GM23338 (cell line): ENCODE results near the gene SRSF7. TPM values are rescaled to one million over a fixed set of nuclear protein-coding genes. Genes with fewer than 3 reads are reported as not detected.

ENCODE experiments used
- ATAC-seq: fragments of 200-7000 bp; cut with Tn5 transposase; 3 replicates; pipeline ENCODE4 v1.9.1; 2020
- DNase-seq: peaks from one replicate; pipeline ENCODE4 v3.0.0-alpha.2; 2015; ENCODE audit warnings: low spot score
- H2AFZ ChIP-seq: fragments of 200-600 bp; sonication (generic); 2 replicates; pipeline ENCODE4 v1.8.0; 2016; ENCODE audit warnings: antibody characterized with exemption, mild to moderate bottlenecking, moderate library complexity
- H3F3A ChIP-seq: fragments of 200-600 bp; sonication (generic); replicated peaks from 2 replicates; pipeline ENCODE4 v1.8.0; 2017; ENCODE audit warnings: antibody characterized with exemption, mixed run types, low read depth
- H3K27ac ChIP-seq: fragments of 200-600 bp; sonication (generic); 2 replicates; pipeline ENCODE4 v1.6.1; 2016; ENCODE audit warnings: low read depth
- H3K27me3 ChIP-seq: fragments of 200-600 bp; sonication (generic); 2 replicates; pipeline ENCODE4 v1.8.0; 2016; ENCODE audit warnings: mild to moderate bottlenecking, mixed run types, moderate library complexity; ENCODE audit not compliant: insufficient read depth
- H3K36me3 ChIP-seq: fragments of 200-600 bp; sonication (generic); 2 replicates; pipeline ENCODE4 v1.8.0; 2016; ENCODE audit warnings: mild to moderate bottlenecking; ENCODE audit not compliant: insufficient read depth
- H3K4me1 ChIP-seq: fragments of 200-600 bp; sonication (generic); 2 replicates; pipeline ENCODE4 v1.8.0; 2016; ENCODE audit warnings: mild to moderate bottlenecking, moderate library complexity; ENCODE audit not compliant: insufficient read depth
- H3K4me2 ChIP-seq: fragments of 200-600 bp; sonication (generic); 2 replicates; pipeline ENCODE4 v1.7.1; 2017; ENCODE audit warnings: mixed run types
- H3K4me3 ChIP-seq: fragments of 200-600 bp; sonication (generic); 2 replicates; pipeline ENCODE4 v1.6.1; 2016; ENCODE audit warnings: mixed run types
- H3K79me2 ChIP-seq: fragments of 200-600 bp; sonication (generic); replicated peaks from 2 replicates; pipeline ENCODE4 v1.8.0; 2017; ENCODE audit warnings: mild to moderate bottlenecking; ENCODE audit not compliant: insufficient read depth
- H3K9me2 ChIP-seq: fragments of 200-600 bp; sonication (generic); 2 replicates; pipeline ENCODE4 v1.8.0; 2017; ENCODE audit not compliant: insufficient read depth
- H4K20me1 ChIP-seq: fragments of 200-600 bp; sonication (generic); replicated peaks from 2 replicates; pipeline ENCODE4 v1.8.0; 2017; ENCODE audit warnings: mild to moderate bottlenecking; ENCODE audit not compliant: insufficient read depth
- H3K27ac Mint-ChIP-seq: 2 replicates; pipeline ENCODE4 v1.8.0; 2020; ENCODE audit warnings: inconsistent platforms, mild to moderate bottlenecking, moderate library complexity, mixed read lengths
- H3K27me3 Mint-ChIP-seq: 3 replicates; pipeline ENCODE4 v1.8.0; 2022; ENCODE audit warnings: low read depth, mild to moderate bottlenecking, moderate library complexity, mixed read lengths, inconsistent platforms; ENCODE audit not compliant: insufficient read depth, poor library complexity
- H3K36me3 Mint-ChIP-seq: 3 replicates; pipeline ENCODE4 v1.8.0; 2021; ENCODE audit warnings: low read depth, mild to moderate bottlenecking, inconsistent platforms, moderate library complexity, mixed read lengths
- H3K4me1 Mint-ChIP-seq: 3 replicates; pipeline ENCODE4 v1.8.0; 2020; ENCODE audit warnings: mild to moderate bottlenecking, inconsistent platforms, mixed read lengths
- H3K4me3 Mint-ChIP-seq: 3 replicates; pipeline ENCODE4 v1.8.0; 2021; ENCODE audit warnings: moderate library complexity, mild to moderate bottlenecking, inconsistent platforms, mixed read lengths
- H3K9me3 Mint-ChIP-seq: 3 replicates; pipeline ENCODE4 v1.8.0; 2020; ENCODE audit warnings: moderate library complexity, mild to moderate bottlenecking, inconsistent platforms, mixed read lengths
- CREB1 ChIP-seq: fragments of 250-450 bp; sonication (Bioruptor Pico); IDR thresholded peaks from 2 replicates; pipeline ENCODE4 v1.5.0; 2020; ENCODE audit warnings: low read depth, mild to moderate bottlenecking, moderate library complexity
- CTCF ChIP-seq, 2 experiments: fragments of 200-600 bp in 1 of 2; sonication (generic) in 1 of 2; conservative IDR thresholded peaks; 2 replicates each; pipeline versions ENCODE4 v1.5.1 to v1.6.1; 2016 to 2017; ENCODE audit warnings: antibody characterized with exemption in 2 of 2, low read depth in 2 of 2, mild to moderate bottlenecking in 2 of 2, moderate library complexity in 1 of 2
- ETS1 ChIP-seq: IDR thresholded peaks from 2 replicates; pipeline ENCODE4 v1.6.1; 2016; ENCODE audit warnings: antibody characterized with exemption
- EZH2 ChIP-seq: fragments of 200-600 bp; sonication (generic); IDR thresholded peaks from one replicate; pipeline ENCODE4 v1.8.0; 2017; ENCODE audit warnings: antibody characterized with exemption, mild to moderate bottlenecking, low read depth; ENCODE audit not compliant: unreplicated experiment
- EZH2phosphoT487 ChIP-seq: fragments of 200-600 bp; sonication (generic); IDR thresholded peaks from one replicate; pipeline ENCODE4 v1.8.1; 2018; ENCODE audit warnings: antibody characterized with exemption; ENCODE audit not compliant: unreplicated experiment
- JUNB ChIP-seq: IDR thresholded peaks from one replicate; pipeline ENCODE4 v1.6.1; 2016; ENCODE audit warnings: antibody characterized with exemption; ENCODE audit not compliant: unreplicated experiment
- NANOG ChIP-seq: IDR thresholded peaks from 2 replicates; pipeline ENCODE4 v1.6.1; 2016; ENCODE audit warnings: antibody characterized with exemption, borderline replicate concordance
- POLR2AphosphoS5 ChIP-seq: IDR thresholded peaks from 2 replicates; pipeline ENCODE4 v1.6.1; 2016; ENCODE audit warnings: antibody characterized with exemption, low read depth
- STAT1 ChIP-seq: IDR thresholded peaks from one replicate; pipeline ENCODE4 v1.6.1; 2016; ENCODE audit warnings: antibody characterized with exemption; ENCODE audit not compliant: unreplicated experiment
- ZNF114 ChIP-seq: fragments of 250-450 bp; sonication (Bioruptor Pico); IDR thresholded peaks from 2 replicates; pipeline ENCODE4 v1.5.0; 2020; ENCODE audit warnings: mild to moderate bottlenecking, moderate library complexity
- ZNF331 ChIP-seq: fragments of 250-450 bp; sonication (Bioruptor Pico); IDR thresholded peaks from 2 replicates; pipeline ENCODE4 v1.5.0; 2020; ENCODE audit warnings: low read depth, mild to moderate bottlenecking, moderate library complexity
- polyA plus RNA-seq: library from polyadenylated mRNA; unstranded; fragments of >200 nt; fragmentation: Nextera tagmentation; extraction: Ambion mirVana; gene quantifications from 2 replicates; pipeline ENCODE4 v1.2.1, GENCODE V29; 2016
- total RNA-seq: library from RNA; depleted of rRNA; stranded (reverse); fragments of >200 nt; shearing (Covaris generic); gene quantifications from 2 replicates; pipeline ENCODE4 v1.2.3, GENCODE V29; 2014
- TF ChIP-seq, protein P1 (sequence below): fragments of 250-450 bp; sonication (Bioruptor Pico); IDR thresholded peaks from 2 replicates; pipeline ENCODE4 v1.5.0; 2020; ENCODE audit warnings: mild to moderate bottlenecking, moderate library complexity
- TF ChIP-seq, protein P2 (sequence below): IDR thresholded peaks from one replicate; pipeline ENCODE4 v1.6.1; 2018; ENCODE audit warnings: antibody characterized with exemption; ENCODE audit not compliant: unreplicated experiment

SRSF7 gene
- total and polyA plus RNA-seq, 2 experiments from 2014 or later: 251 to 572 TPM

- no peak for ATAC-seq
These were observed 39.6 kb downstream of the SRSF7 start for GRCh38 chr2:38711558-38711957.

More at GRCh38 chr2:38711558-38711957, 39.6 kb downstream of the SRSF7 start:
- no peaks in the 10 kb centered on the region for H3K36me3 ChIP-seq
- no peak overlapping the region for H3K27ac Mint-ChIP-seq
- no peaks in the 10 kb centered on the region for H3K9me2 ChIP-seq
- H3F3A ChIP-seq: no peaks in the 10 kb centered on the region
- DNase-seq: no peak
- H2AFZ ChIP-seq: no peak overlapping the region
- H3K27ac ChIP-seq: no peak overlapping the region
- H3K4me3 Mint-ChIP-seq: no peak overlapping the region
- TF ChIP-seq STAT1 (no peak), ZNF331 (CRISPR knock-in tag) (no peak), ETS1 (no peak), CREB1 (CRISPR knock-in tag) (no peak), EZH2 (no peak), ZNF114 (CRISPR knock-in tag) (no peak), CTCF (conservative IDR thresholded peaks at IDR 0.05; ENCODE audit: low read depth in 2 of 2) (no peak), NANOG (no peak), JUNB (no peak), POLR2AphosphoS5 (no peak), EZH2phosphoT487 (no peak)
- TF ChIP-seq, protein P1, sequence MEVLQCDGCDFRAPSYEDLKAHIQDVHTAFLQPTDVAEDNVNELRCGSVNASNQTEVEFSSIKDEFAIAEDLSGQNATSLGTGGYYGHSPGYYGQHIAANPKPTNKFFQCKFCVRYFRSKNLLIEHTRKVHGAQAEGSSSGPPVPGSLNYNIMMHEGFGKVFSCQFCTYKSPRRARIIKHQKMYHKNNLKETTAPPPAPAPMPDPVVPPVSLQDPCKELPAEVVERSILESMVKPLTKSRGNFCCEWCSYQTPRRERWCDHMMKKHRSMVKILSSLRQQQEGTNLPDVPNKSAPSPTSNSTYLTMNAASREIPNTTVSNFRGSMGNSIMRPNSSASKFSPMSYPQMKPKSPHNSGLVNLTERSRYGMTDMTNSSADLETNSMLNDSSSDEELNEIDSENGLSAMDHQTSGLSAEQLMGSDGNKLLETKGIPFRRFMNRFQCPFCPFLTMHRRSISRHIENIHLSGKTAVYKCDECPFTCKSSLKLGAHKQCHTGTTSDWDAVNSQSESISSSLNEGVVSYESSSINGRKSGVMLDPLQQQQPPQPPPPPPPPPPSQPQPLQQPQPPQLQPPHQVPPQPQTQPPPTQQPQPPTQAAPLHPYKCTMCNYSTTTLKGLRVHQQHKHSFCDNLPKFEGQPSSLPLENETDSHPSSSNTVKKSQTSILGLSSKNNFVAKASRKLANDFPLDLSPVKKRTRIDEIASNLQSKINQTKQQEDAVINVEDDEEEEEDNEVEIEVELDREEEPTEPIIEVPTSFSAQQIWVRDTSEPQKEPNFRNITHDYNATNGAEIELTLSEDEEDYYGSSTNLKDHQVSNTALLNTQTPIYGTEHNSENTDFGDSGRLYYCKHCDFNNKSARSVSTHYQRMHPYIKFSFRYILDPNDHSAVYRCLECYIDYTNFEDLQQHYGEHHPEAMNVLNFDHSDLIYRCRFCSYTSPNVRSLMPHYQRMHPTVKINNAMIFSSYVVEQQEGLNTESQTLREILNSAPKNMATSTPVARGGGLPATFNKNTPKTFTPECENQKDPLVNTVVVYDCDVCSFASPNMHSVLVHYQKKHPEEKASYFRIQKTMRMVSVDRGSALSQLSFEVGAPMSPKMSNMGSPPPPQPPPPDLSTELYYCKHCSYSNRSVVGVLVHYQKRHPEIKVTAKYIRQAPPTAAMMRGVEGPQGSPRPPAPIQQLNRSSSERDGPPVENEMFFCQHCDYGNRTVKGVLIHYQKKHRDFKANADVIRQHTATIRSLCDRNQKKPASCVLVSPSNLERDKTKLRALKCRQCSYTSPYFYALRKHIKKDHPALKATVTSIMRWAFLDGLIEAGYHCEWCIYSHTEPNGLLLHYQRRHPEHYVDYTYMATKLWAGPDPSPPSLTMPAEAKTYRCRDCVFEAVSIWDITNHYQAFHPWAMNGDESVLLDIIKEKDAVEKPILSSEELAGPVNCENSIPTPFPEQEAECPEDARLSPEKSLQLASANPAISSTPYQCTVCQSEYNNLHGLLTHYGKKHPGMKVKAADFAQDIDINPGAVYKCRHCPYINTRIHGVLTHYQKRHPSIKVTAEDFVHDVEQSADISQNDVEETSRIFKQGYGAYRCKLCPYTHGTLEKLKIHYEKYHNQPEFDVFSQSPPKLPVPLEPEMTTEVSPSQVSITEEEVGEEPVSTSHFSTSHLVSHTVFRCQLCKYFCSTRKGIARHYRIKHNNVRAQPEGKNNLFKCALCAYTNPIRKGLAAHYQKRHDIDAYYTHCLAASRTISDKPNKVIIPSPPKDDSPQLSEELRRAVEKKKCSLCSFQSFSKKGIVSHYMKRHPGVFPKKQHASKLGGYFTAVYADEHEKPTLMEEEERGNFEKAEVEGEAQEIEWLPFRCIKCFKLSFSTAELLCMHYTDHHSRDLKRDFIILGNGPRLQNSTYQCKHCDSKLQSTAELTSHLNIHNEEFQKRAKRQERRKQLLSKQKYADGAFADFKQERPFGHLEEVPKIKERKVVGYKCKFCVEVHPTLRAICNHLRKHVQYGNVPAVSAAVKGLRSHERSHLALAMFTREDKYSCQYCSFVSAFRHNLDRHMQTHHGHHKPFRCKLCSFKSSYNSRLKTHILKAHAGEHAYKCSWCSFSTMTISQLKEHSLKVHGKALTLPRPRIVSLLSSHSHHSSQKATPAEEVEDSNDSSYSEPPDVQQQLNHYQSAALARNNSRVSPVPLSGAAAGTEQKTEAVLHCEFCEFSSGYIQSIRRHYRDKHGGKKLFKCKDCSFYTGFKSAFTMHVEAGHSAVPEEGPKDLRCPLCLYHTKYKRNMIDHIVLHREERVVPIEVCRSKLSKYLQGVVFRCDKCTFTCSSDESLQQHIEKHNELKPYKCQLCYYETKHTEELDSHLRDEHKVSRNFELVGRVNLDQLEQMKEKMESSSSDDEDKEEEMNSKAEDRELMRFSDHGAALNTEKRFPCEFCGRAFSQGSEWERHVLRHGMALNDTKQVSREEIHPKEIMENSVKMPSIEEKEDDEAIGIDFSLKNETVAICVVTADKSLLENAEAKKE: no peak
- TF ChIP-seq, protein P2, sequence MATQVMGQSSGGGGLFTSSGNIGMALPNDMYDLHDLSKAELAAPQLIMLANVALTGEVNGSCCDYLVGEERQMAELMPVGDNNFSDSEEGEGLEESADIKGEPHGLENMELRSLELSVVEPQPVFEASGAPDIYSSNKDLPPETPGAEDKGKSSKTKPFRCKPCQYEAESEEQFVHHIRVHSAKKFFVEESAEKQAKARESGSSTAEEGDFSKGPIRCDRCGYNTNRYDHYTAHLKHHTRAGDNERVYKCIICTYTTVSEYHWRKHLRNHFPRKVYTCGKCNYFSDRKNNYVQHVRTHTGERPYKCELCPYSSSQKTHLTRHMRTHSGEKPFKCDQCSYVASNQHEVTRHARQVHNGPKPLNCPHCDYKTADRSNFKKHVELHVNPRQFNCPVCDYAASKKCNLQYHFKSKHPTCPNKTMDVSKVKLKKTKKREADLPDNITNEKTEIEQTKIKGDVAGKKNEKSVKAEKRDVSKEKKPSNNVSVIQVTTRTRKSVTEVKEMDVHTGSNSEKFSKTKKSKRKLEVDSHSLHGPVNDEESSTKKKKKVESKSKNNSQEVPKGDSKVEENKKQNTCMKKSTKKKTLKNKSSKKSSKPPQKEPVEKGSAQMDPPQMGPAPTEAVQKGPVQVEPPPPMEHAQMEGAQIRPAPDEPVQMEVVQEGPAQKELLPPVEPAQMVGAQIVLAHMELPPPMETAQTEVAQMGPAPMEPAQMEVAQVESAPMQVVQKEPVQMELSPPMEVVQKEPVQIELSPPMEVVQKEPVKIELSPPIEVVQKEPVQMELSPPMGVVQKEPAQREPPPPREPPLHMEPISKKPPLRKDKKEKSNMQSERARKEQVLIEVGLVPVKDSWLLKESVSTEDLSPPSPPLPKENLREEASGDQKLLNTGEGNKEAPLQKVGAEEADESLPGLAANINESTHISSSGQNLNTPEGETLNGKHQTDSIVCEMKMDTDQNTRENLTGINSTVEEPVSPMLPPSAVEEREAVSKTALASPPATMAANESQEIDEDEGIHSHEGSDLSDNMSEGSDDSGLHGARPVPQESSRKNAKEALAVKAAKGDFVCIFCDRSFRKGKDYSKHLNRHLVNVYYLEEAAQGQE: no peak
- H3K79me2 ChIP-seq: no peaks in the 10 kb centered on the region
- H3K9me3 Mint-ChIP-seq: peaks cover 4% of the 10 kb centered on the region
- H3K4me1 Mint-ChIP-seq: peaks cover 14% of the 10 kb centered on the region
- H4K20me1 ChIP-seq: no peaks in the 10 kb centered on the region
- peaks cover 4% of the 10 kb centered on the region for H3K36me3 Mint-ChIP-seq
- no peaks in the 10 kb centered on the region for H3K27me3 ChIP-seq
- H3K27me3 Mint-ChIP-seq: no peaks in the 10 kb centered on the region
- no peak overlapping the region for H3K4me2 ChIP-seq
- H3K4me3 ChIP-seq: no peak overlapping the region
- H3K4me1 ChIP-seq: peaks cover 7% of the 10 kb centered on the region; the same call in 1 of the 2 replicates
